HG02970 (cell line): ENCODE measurements around the gene WFDC5.
"Not testable (repeated sequence)": the region's sequence is repeated elsewhere in the genome, so short reads cannot be mapped to it uniquely, and the experiment has no call there.

Experiments
- ATAC-seq: cut with Tn5 transposase; IDR thresholded peaks from one replicate; pipeline ENCODE4 v1.9.1; 2021; ENCODE audit warnings: mild to moderate bottlenecking, moderate library complexity, moderate number of reproducible peaks; ENCODE audit not compliant: unreplicated experiment, low FRiP score

Gene WFDC5, protein sequence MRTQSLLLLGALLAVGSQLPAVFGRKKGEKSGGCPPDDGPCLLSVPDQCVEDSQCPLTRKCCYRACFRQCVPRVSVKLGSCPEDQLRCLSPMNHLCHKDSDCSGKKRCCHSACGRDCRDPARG

DNA sequence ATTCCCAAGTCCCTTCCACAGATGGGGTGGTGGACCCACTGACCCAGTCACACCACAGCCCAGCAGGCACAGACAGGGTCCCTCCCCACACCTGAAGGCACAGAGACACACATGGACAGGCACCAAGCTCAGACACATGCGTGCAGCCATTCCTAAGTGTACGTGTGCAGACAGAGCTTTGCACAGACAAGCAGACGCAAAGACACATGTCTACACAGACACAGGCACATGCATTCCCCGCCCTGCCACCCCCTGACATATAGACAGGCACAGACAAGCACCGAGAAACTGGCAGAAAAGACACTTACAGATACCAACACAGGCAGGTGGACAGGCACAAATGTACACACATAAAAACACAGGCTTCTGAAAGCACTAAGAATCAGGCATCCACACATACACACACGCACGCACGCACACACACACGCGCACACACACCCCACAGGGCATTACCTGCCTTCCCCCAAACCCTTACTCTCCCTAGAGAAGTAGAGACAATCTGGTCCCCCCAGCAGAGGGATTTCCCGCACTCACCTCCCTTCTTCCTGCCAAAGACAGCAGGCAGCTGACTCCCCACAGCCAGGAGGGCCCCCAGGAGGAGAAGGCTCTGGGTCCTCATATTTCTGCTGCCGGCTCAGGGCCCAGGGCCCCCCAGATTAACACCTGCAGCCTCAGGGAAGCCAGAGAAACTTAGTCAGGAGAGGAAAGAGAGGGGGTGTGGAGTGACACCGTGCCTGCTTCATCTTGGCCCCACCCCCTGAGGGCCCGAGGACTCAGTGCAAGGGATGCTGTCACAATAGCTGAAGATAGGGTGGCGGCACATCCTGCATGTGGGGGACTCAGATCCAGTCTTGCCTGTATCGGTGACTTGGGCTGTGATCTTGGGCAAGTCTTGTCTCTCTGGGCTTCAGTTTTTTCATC is at the start of gene WFDC5:
TSS of gene WFDC5 (minus strand) at position 710 of the 921 bp plus-strand sequence. CDS start at position 619, 91 bp downstream.
- ATAC-seq = no peak

DNA sequence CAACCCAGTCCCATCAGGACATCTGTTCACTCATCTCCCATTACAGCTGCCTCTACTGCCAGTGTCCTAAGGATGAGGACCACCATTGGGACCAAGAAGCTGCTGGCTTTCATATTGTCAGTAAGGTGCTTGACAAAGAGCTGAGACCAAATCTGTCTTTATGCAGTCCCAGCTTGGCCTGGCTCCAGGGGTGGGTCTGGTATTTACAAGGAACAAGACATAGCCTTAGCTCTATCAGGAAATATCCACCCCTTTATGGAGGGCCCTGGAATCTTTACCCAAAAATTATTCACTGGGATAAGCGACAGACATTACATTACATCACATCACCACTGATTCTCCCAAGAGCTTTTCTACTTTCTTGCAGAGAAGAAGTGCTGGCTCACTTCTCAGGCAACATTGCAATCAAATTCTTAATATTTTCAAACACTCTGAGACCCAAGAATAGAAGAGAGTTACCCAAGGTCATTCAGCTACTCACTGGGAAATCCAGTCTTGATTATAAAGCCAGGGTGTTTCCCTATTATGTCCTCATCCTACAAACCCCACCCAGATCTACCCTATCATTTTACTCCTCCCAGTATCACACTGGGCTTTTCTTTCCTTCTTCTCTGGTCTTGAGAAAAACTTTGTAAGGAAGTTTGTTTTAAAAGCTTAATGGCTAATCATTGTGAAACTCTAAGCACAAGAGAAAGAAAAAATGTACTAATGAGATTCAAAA is 48.3 kb upstream of the WFDC5 start:
- ATAC-seq = no peak

GRCh38 chr20:45157962-45158361 is 43.0 kb upstream of the WFDC5 start:
- no peak for ATAC-seq

DNA sequence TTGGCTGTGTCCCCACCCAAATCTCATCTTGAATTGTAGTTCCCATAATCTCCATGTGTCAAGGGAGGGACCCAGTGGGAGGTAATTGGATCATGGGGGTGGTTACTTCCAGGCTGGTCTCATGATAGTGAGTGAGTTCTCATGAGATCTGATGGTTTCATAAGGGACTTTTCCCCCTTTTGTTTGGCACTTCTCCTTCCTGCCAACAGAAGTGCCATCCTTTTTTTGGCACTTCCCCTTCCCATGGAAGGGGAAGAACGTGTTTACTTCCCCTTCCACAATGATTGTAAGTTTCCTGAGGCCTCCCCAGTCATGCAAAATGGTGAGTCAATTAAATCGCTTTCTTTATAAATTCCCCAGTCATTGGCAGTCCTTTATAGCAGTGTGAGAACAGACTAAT is 41.7 kb upstream of the WFDC5 start:
- no peak for ATAC-seq

DNA sequence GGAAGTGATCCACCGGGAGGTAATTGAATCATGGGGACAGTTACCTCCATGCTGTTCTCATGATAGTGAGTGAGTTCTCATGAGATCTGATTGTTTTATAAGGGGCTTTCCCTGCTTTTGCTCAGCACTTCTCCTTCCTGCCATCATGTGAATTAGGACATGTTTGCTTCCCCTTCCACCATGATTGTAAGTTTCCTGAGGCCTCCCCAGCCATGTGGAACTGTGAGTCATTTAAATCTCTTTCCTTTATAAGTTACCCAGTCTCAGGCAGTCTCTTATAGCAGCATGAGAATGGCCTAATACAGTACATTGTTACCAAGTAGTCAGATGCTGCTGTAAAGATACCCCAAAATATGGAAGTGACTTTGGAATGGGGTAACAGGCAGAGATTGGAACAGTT is 39.8 kb upstream of the WFDC5 start:
- ATAC-seq = not testable (repeated sequence)

DNA sequence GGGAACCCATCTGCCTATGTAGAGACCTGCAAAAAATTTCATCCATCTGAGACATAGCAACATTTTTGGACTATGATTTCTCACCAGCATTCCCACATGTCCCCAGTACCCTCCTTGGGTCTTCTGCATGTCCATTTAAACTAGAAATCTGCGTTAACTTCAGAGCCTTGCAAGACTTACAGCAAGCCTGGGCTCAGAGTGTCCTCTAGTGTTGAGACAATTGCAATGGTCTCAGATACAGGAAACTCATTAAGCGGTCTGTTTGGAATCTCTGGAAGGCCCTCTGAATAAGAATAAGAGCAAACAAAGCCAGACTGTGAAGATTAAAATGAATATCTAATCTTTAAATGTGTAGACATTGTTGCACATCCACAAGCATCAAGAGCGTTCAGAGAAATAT is 39.2 kb upstream of the WFDC5 start:
- ATAC-seq = no peak

- ATAC-seq = no peak
Observed at GRCh38 chr20:45153752-45154151, 38.8 kb upstream of the WFDC5 start.

- no peak for ATAC-seq
Observed at GRCh38 chr20:45153147-45153546, 38.2 kb upstream of the WFDC5 start.

GRCh38 chr20:45152405-45152804 is 37.4 kb upstream of the WFDC5 start:
- ATAC-seq = no peak

DNA sequence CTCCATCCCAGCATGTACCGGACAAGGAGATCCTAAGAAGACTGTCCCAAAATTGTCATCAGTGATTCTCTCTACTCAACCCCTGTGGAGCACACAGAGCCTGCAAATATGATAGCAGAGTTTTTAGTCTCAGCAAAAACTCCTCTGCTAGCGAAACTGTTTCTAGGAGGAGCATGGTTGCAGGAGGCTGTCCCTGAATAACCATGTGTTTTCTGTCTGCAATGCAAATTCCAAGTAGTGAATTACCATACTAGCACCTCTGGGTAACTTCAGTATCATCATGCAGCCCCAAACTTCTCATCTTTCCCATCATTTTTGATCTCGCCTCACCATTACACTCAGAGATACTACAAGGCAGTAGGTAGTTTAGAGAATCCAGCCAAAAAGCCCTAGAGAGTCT is 34.1 kb upstream of the WFDC5 start:
- no peak for ATAC-seq

- no peak for ATAC-seq
Observed at GRCh38 chr20:45140836-45141235, 25.9 kb upstream of the WFDC5 start.

- not testable (repeated sequence) for ATAC-seq
Observed at GRCh38 chr20:45139733-45140375, 24.9 kb upstream of the WFDC5 start.

DNA sequence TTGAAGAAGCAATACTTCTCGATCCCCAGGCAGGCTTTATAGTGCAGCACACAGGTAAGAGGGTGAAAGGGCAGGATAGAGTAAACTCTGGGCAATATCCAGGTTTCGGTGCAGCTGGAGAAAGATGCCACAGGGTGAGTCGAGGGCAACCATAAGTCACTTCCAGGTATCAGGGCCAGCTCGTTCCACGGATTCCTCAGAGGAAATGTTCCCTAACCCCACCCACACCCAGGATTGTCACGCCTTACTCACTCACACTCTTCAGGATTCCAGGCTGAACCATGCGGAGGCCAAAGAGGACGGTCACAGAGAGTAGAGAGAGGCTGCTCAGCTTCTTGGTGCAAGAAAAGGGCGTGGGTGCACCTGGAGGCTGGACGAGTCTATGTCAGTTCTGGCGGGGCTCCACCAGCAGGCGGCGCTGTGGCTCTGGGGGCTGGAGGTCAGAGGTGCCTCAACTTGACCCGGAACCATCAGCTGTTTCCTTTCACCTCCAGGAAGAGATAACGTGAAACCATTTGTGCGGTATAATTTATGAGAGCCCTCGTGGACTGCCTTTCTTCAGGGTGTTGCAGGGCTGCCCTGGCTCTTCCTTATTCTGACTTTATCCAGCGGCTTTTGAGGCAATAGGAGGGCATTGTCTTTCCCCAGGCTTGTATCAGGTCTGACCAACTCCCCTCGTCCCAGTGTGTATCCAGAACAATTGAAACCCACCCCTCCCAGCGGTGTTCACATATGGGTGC is 23.8 kb upstream of the WFDC5 start:
- ATAC-seq = no peak

- ATAC-seq = no peak
Observed at GRCh38 chr20:45136911-45137310, 21.9 kb upstream of the WFDC5 start.

DNA sequence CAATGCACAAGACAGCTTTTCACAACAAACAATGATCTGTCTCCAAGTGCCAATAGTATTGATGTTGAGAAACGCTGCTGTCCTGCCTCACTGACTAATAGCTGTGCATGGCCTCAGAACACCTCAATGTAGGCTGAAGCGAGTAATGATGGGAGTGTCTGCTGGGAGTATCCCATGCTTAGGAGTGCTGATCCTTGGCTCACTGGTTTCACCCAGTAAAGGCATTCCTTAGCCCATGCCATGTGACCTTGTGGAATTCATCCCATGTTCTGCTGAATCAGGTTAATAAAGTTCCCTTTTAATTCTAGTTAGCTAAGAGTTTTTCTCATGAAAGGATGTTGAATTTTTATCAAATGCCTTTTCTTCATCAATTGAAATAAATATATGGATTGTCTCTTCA is 13.1 kb upstream of the WFDC5 start:
- no peak for ATAC-seq

- no peak for ATAC-seq
Observed at GRCh38 chr20:45124365-45124764, 9.4 kb upstream of the WFDC5 start, which contains the start of gene WFDC12. WFDC12 (minus strand) TSS chr20:45124465; CDS start chr20:45124447, 18 bp downstream.

- ATAC-seq = no peak
Observed at GRCh38 chr20:45121388-45121787, 6.4 kb upstream of the WFDC5 start.

DNA sequence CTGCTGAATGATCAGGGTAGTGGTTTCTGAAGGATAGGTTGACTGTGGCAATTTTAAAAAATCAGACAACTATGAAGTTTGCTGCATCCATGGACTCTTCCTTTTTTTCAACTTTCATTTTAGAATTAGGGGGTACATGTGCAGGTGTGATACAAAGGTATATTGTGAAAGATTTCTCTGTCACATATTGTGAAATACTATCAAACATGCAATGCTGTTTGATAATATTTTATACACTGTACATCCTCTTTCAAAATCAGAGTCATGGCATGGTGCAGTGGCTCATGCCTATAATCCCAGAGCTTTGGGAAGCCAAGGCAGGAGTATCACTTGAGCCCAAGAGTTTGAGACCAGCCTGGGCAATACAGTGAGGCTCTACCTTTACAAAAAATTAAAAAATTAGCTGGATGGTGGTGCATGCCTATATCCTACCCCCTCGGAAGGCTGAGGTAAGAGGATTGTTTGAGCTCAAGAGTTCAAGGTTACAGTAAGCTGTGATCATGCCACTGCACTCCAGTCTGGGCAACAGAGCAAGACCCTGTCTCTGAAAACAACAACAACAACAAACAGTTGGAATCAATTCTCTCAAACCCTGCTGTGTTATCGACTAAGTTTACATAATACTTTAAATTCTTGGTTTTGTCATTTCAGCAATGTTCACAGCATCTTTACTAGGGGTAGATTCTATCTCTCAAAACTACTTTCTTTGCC is 4.7 kb upstream of the WFDC5 start:
- no peak for ATAC-seq

- ATAC-seq = no peak
Observed at GRCh38 chr20:45118028-45118427, 3.1 kb upstream of the WFDC5 start.
